GM21825 (cell line): ENCODE data around the gene MRTFA.

Source experiments
- ATAC-seq: cut with Tn5 transposase; IDR thresholded peaks from one replicate; pipeline ENCODE4 v1.9.1; 2021; ENCODE audit warnings: mild to moderate bottlenecking, moderate library complexity; ENCODE audit not compliant: unreplicated experiment

The MRTFA gene

DNA sequence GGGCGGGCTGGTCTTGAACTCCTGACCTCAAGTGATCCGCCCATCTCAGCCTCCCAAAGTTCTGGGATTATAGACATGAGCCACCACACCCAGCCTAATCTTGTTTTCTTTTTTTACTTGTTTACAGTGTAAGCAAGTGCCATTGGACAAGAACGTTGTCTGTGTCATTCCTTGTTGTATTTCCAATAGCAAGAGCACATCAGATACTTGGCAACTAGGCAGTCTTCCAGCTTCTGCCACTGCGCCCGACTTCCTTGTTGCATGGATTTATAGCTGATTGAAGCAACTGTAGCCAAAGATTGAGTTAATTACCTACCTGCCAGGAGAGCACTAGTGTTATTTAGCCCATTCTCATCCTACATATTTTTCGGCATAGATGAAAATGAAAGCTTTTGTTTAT is 269.2 kb downstream of the MRTFA start:
- ATAC-seq = no peak

- ATAC-seq = no peak
These were observed 270.5 kb downstream of the MRTFA start for GRCh38 chr22:40366068-40366467.

DNA sequence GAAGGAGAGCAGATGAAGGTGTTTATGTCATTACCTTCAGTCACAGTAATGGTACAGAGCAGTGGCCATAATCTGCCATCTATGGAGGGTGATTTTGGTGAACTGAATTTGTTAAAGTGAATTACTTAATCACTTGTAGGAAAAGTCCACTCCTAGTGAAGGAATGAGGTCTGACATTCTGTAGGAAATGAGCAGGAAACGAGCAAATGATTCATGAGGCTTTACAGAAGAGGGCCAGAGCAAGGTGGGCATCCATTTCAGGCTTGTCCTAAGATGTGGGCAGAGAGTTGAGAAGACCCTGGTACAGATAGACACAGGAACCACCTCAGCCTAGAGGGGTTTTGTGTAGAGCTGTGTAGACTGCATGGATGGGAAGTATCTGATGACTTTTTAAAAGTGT is 272.1 kb downstream of the MRTFA start:
- ATAC-seq = no peak

- ATAC-seq = no peak
These were observed 273.5 kb downstream of the MRTFA start for GRCh38 chr22:40363059-40363458.

DNA sequence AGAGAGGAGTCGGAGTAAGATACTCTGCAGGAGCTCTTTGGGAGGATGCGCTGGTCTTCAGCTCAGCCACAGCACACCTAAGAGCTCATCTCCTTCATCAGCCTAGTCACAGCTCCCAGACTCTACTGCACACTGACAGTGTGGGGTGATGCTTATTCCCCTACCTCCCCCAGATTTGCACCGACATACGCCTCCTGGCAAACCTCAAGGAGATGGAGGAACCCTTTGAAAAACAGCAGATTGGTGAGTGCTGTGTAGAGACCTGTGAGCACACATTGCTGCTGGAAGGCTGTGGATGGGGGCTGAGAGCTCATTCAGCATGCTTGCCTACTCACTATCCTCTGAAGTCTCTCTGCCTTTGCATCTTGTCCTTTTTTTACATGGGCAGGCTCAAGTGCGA is 275.4 kb downstream of the MRTFA start:
- no peak for ATAC-seq
